ENCODE data around the gene ECSIT.
"Not testable (repeated sequence)": the region's sequence is repeated elsewhere in the genome, so short reads cannot be mapped to it uniquely, and the experiment has no call there.

- TF ChIP-seq CTCF, POLR2A (IDR thresholded peaks at IDR 0.05): not testable (repeated sequence)
Measured at GRCh38 chr19:11573763-11574162, 44.8 kb upstream of the ECSIT start.
